Measurements from ENCODE around the gene BAIAP2L1. TPM values are rescaled to one million over a fixed set of nuclear protein-coding genes. Genes with fewer than 3 reads are reported as not detected.

BAIAP2L1 gene
- total RNA-seq, 4 donors from 2014 or later: 39.8 to 59.8 (median 53.3) TPM

DNA sequence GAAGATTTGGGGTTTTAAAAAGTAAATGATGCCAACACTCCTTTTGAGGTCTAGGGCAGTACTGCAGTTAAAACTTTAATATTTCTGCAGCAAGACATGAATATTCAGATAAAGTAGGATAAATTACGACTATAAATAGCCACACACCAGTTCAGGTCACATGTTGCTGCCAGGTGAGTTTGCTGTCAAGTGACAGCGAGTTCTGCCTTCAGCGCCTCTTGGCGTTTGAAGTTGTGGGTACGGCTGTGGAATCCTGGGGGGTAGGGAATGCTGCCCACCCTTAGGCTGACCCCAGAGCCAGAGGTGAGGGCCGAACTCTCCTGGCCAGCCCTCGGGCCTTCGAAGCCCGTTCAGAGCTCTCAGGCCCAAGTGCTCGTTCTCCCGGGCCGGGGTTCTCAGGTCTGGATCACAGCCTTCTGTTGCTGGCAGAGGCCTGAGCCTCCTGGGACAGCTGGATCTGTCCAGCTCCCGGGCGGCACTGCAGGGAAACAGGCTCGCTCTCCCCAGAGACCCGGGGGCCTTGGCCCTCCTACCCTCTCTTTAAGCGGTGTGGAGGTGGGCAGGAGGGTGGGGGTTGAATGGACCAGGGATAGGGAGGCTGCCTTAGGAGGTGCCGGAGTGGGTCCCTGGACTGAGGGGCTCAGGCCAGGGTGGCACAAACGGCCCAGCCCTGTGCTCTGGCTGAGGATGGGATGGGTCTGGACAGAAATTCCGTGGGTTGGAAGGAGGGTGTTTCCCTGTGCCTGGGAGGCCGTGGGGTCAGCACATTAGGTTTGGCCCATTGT, 114.0 kb downstream of the BAIAP2L1 start:
- intact Hi-C loops (cut with DNase I; ENCODE audit: low total_unique reads): no loop called here
- WGBS, 2 donors (ENCODE audit: low coverage in 1 of 2): 33 to 80% methylated on average over 1 to 20 of the region's 21 CpGs
- TF ChIP-seq POLR2AphosphoS5 (IDR thresholded peaks at IDR 0.05): no peak
- TF ChIP-seq EP300 (IDR thresholded peaks at IDR 0.05; ENCODE audit: low read depth): no peak
- TF ChIP-seq POLR2A (IDR thresholded peaks at IDR 0.05): no peak
- TF ChIP-seq, protein P1, sequence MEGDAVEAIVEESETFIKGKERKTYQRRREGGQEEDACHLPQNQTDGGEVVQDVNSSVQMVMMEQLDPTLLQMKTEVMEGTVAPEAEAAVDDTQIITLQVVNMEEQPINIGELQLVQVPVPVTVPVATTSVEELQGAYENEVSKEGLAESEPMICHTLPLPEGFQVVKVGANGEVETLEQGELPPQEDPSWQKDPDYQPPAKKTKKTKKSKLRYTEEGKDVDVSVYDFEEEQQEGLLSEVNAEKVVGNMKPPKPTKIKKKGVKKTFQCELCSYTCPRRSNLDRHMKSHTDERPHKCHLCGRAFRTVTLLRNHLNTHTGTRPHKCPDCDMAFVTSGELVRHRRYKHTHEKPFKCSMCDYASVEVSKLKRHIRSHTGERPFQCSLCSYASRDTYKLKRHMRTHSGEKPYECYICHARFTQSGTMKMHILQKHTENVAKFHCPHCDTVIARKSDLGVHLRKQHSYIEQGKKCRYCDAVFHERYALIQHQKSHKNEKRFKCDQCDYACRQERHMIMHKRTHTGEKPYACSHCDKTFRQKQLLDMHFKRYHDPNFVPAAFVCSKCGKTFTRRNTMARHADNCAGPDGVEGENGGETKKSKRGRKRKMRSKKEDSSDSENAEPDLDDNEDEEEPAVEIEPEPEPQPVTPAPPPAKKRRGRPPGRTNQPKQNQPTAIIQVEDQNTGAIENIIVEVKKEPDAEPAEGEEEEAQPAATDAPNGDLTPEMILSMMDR (IDR thresholded peaks at IDR 0.05): no peak
- H3K27ac ChIP-seq: peak overlapping the region in 3 of 4 donors; percentile 96 to 98 (median 97)
- no peaks in the 10 kb centered on the region for H3K27me3 ChIP-seq
- in situ Hi-C loops (cut with MboI; ENCODE audit: low pct_ligation_motif_present in 1 of 4, low pct_unique_long_range_greater_than_20kb in 1 of 4, low sequenced_read_pairs in 3 of 4): loop anchor here in 2 of 4 donors (25.0 kb wide), 1 partner anchor 125 kb away; the partner anchor contains the start of gene BAIAP2L1 (in 2 of the 2)
- peaks cover 0 to 7% (median under 1%) of the 10 kb centered on the region in 4 donors for H3K36me3 ChIP-seq
- peaks cover 48 to 73% (median 61%) of the 10 kb centered on the region in 4 donors for H3K4me1 ChIP-seq
- no peaks in the 10 kb centered on the region for H3K9me3 ChIP-seq
- DNase-seq: no peak
- H3K4me3 ChIP-seq: no peak overlapping the region

DNA sequence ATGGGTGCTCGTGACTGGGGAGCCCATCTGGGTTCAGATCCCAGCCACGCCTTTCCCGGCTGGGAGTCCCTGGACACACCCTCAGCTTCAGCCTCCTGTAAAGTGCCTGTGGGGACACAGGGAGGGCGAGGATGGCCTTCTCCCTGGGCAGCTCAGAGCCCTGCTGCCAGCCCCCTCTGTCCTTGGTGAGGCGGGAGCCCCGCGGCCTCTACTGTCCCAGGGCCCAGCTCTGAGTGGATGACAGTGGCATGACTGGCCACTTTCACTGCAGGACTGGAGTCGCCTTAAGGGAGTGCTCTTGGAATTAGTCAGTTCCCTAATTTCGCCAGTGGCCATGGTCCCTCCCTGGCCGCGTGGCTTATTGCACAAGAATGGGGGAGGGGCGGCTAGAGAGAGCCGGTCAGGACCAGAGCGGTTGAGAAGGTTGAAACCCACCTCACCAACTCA, 114.8 kb downstream of the BAIAP2L1 start:
- DNase-seq: peak; percentile 53
- intact Hi-C loops (cut with DNase I; ENCODE audit: low total_unique reads) (no loop called here), in situ Hi-C loops (cut with MboI; ENCODE audit: low pct_ligation_motif_present in 1 of 4, low pct_unique_long_range_greater_than_20kb in 1 of 4, low sequenced_read_pairs in 3 of 4) (loop anchor here in 2 of 4 donors (25.0 kb wide), 1 partner anchor 126 kb away; the partner anchor contains the start of gene BAIAP2L1 (in 2 of the 2))
- peaks cover 48 to 73% (median 61%) of the 10 kb centered on the region in 4 donors for H3K4me1 ChIP-seq
- no peaks in the 10 kb centered on the region for H3K36me3 ChIP-seq
- TF ChIP-seq POLR2AphosphoS5 (IDR thresholded peaks at IDR 0.05) (peak; percentile 18 to 45 (median 38)), EP300 (IDR thresholded peaks at IDR 0.05; ENCODE audit: low read depth) (no peak)
- peak overlapping the region; percentile 88 to 98 (median 96) for H3K27ac ChIP-seq
- no peaks in the 10 kb centered on the region for H3K9me3 ChIP-seq
- 64% methylated on average over 13 of the region's 14 CpGs; no CpG with 5 or more reads in 1 of the 2 donors for WGBS, 2 donors (ENCODE audit: low coverage in 1 of 2)
- peak overlapping the region in 1 of 4 donors; percentile 97 for H3K4me3 ChIP-seq
- no peaks in the 10 kb centered on the region for H3K27me3 ChIP-seq

- intact Hi-C loops (cut with DNase I; ENCODE audit: low total_unique reads) (no loop called here), in situ Hi-C loops (cut with MboI; ENCODE audit: low pct_ligation_motif_present in 1 of 4, low pct_unique_long_range_greater_than_20kb in 1 of 4, low sequenced_read_pairs in 3 of 4) (loop anchor here in 2 of 4 donors (25.0 kb wide), 1 partner anchor 127 kb away; the partner anchor contains the start of gene BAIAP2L1 (in 2 of the 2))
- no peaks in the 10 kb centered on the region for H3K27me3 ChIP-seq
- H3K9me3 ChIP-seq: no peaks in the 10 kb centered on the region
- DNase-seq: no peak
- peak overlapping the region; percentile 88 to 98 (median 96) for H3K27ac ChIP-seq
- peaks cover 49 to 78% (median 67%) of the 10 kb centered on the region in 4 donors for H3K4me1 ChIP-seq
- H3K36me3 ChIP-seq: no peaks in the 10 kb centered on the region
- H3K4me3 ChIP-seq: peak overlapping the region in 1 of 4 donors; percentile 97
- no peak for TF ChIP-seq POLR2A (IDR thresholded peaks at IDR 0.05)
- TF ChIP-seq POLR2AphosphoS5 (IDR thresholded peaks at IDR 0.05): no peak
- WGBS, 2 donors (ENCODE audit: low coverage in 1 of 2): 73% methylated on average over 12 of the region's 21 CpGs; no CpG with 5 or more reads in 1 of the 2 donors
These were observed 115.5 kb downstream of the BAIAP2L1 start for GRCh38 chr7:98285157-98286092.

GRCh38 chr7:98284335-98285036, 116.4 kb downstream of the BAIAP2L1 start:
- H3K27ac ChIP-seq: peak overlapping the region; percentile 88 to 98 (median 96)
- TF ChIP-seq POLR2A (IDR thresholded peaks at IDR 0.05) (peak; percentile 67), EP300 (IDR thresholded peaks at IDR 0.05; ENCODE audit: low read depth) (no peak), POLR2AphosphoS5 (IDR thresholded peaks at IDR 0.05) (peak; percentile 25 to 76 (median 60))
- TF ChIP-seq, protein P1 (IDR thresholded peaks at IDR 0.05): peak in 1 of 5 experiments; percentile 29
- H3K9me3 ChIP-seq: no peaks in the 10 kb centered on the region
- peak overlapping the region; percentile 2 to 97 (median 96) for H3K4me3 ChIP-seq
- intact Hi-C loops (cut with DNase I; ENCODE audit: low total_unique reads): no loop called here
- DNase-seq: peak; percentile 92
- no peaks in the 10 kb centered on the region for H3K36me3 ChIP-seq
- in situ Hi-C loops (cut with MboI; ENCODE audit: low pct_ligation_motif_present in 1 of 4, low pct_unique_long_range_greater_than_20kb in 1 of 4, low sequenced_read_pairs in 3 of 4): loop anchor here in 2 of 4 donors (25.0 kb wide), 1 partner anchor 128 kb away; the partner anchor contains the start of gene BAIAP2L1 (in 2 of the 2)
- no peaks in the 10 kb centered on the region for H3K27me3 ChIP-seq
- peaks cover 50 to 78% (median 69%) of the 10 kb centered on the region in 4 donors for H3K4me1 ChIP-seq
- 39% methylated on average over 9 of the region's 20 CpGs; no CpG with 5 or more reads in 1 of the 2 donors for WGBS, 2 donors (ENCODE audit: low coverage in 1 of 2)

All from transverse colon (tissue), 4 donors.